ENCODE data around the gene TMIGD2.

GRCh38 chr19:4338441-4339355 is 36.5 kb upstream of the TMIGD2 start, which contains the start of gene STAP2:
- no peak for TF ChIP-seq CTCF (conservative IDR thresholded peaks at IDR 0.05; ENCODE audit: low read depth, low read length)
- TF ChIP-seq EZH2 (IDR thresholded peaks at IDR 0.05; ENCODE audit: borderline replicate concordance, low read depth, low read length, poor library complexity, severe bottlenecking) = no peak
